ENCODE data around the gene CFAP65. TPM values are rescaled to one million over a fixed set of nuclear protein-coding genes. Genes with fewer than 3 reads are reported as not detected.

The CFAP65 gene
- total and polyA plus RNA-seq, 2 of the 13 experiments (the other 11 are each of a cell fraction or from before 2014, with no cell fraction given) = 0.05 TPM; not detected in 1

GRCh38 chr2:218962859-218963492 is 78.3 kb downstream of the CFAP65 start (continued):
- TF ChIP-seq HNF1A (IDR thresholded peaks at IDR 0.05; ENCODE audit: low read depth) (no peak), HNF1A (CRISPR knock-in tag; IDR thresholded peaks at IDR 0.05; ENCODE audit: borderline replicate concordance) (no peak), DMAP1 (CRISPR knock-in tag; IDR thresholded peaks at IDR 0.05) (no peak), CENPT (CRISPR knock-in tag; IDR thresholded peaks at IDR 0.05; ENCODE audit: low read depth) (0 out of 2 replicates have a peak, but pooled peaks have one; percentile 66), HNF1B (CRISPR knock-in tag; IDR thresholded peaks at IDR 0.05) (no peak), TEF (CRISPR knock-in tag; IDR thresholded peaks at IDR 0.05) (peak; percentile 92), ZNF280D (CRISPR knock-in tag; IDR thresholded peaks at IDR 0.05) (no peak), MXD4 (CRISPR knock-in tag; IDR thresholded peaks at IDR 0.05) (no peak), NFAT5 (CRISPR knock-in tag; IDR thresholded peaks at IDR 0.05) (peak; percentile 97), ZNF335 (CRISPR knock-in tag; IDR thresholded peaks at IDR 0.05) (peak; percentile 88; the same call in 1 of the 2 replicates), ZBTB21 (CRISPR knock-in tag; IDR thresholded peaks at IDR 0.05) (peak; percentile 73; the same call in 1 of the 2 replicates), GMEB2 (CRISPR knock-in tag; IDR thresholded peaks at IDR 0.05; ENCODE audit: low read depth) (no peak)

Data from HepG2 (cell line).